ENCODE measurements around the gene LRCH4. TPM values are rescaled to one million over a fixed set of nuclear protein-coding genes. Genes with fewer than 3 reads are reported as not detected.

The LRCH4 gene
- total and polyA plus RNA-seq, 9 of the 15 experiments (the other 6 are each of a cell fraction or from before 2014, with no cell fraction given) = 0.06 to 63.3 (median 15.0) TPM

- 0 out of 2 replicates have a peak, but pooled peaks have one; percentile 39 for TF ChIP-seq ZBTB9 (CRISPR knock-in tag; IDR thresholded peaks at IDR 0.05)
- TF ChIP-seq KDM5B (IDR thresholded peaks at IDR 0.05; ENCODE audit: insufficient replicate concordance, low read depth, low read length) = peak; percentile 15
- TF ChIP-seq UBTF (IDR thresholded peaks at IDR 0.05; ENCODE audit: borderline replicate concordance in 1 of 2, low read depth in 2 of 2, low read length in 2 of 2) = peak in 1 of 2 experiments; percentile 13; a peak in 1 of 4 replicates
- TF ChIP-seq NCOA1 (IDR thresholded peaks at IDR 0.05; ENCODE audit: low read depth) = no peak
- TF ChIP-seq JUND (IDR thresholded peaks at IDR 0.05; ENCODE audit: borderline replicate concordance, low read depth, low read length) = peak; percentile 30
- no peak for TF ChIP-seq JUND (tag; IDR thresholded peaks at IDR 0.05; ENCODE audit: borderline replicate concordance, low read depth, low read length)
- TF ChIP-seq TAF1 (IDR thresholded peaks at IDR 0.05; ENCODE audit: control insufficient read depth, extremely low read depth, insufficient read depth, low read length, severe bottlenecking) = peak; percentile 71
- no peak for TF ChIP-seq JUNB (CRISPR knock-in tag; conservative IDR thresholded peaks at IDR 0.05)
- peak; percentile 40; the same call in 1 of the 2 replicates for TF ChIP-seq POLR2AphosphoS5 (IDR thresholded peaks at IDR 0.05; ENCODE audit: control insufficient read depth, insufficient read depth, low read depth, low read length)
- TF ChIP-seq FOXK2 (conservative IDR thresholded peaks at IDR 0.05 in 1 of 2, IDR thresholded peaks at IDR 0.05 in 1 of 2; ENCODE audit: low read depth in 2 of 2) = peak; percentile 72 to 97; a peak in 3 of 4 replicates
- no peak for TF ChIP-seq PATZ1 (CRISPR knock-in tag; IDR thresholded peaks at IDR 0.05; ENCODE audit: borderline replicate concordance)
- peak; percentile 18 for TF ChIP-seq SUPT5H (IDR thresholded peaks at IDR 0.05)
Measured at GRCh38 chr7:100586266-100587025, 517 bp upstream of the LRCH4 start, which contains the start of gene FBXO24 (continued).

Data from K562 (cell line).